Transverse colon (tissue), 4 donors: ENCODE data around the gene PEDS1. TPM values are rescaled to one million over a fixed set of nuclear protein-coding genes. Genes with fewer than 3 reads are reported as not detected.
"Not testable (repeated sequence)": the region's sequence is repeated elsewhere in the genome, so short reads cannot be mapped to it uniquely, and the experiment has no call there.

ENCODE experiments used
- DNase-seq: peaks from one replicate; pipeline ENCODE4 v3.0.0-alpha.2; 2019
- H3K27ac ChIP-seq, 4 donors: fragments of 200-600 bp; sonication (generic); 2 replicates each; pipeline ENCODE4 v1.5.1; 2016 to 2018; ENCODE audit warnings: inconsistent platforms in 4 of 4
- H3K27me3 ChIP-seq: fragments of 200-600 bp; sonication (generic); 2 replicates; pipeline ENCODE4 v1.5.1; 2017; ENCODE audit warnings: inconsistent platforms
- H3K36me3 ChIP-seq, 4 donors: fragments of 200-600 bp; sonication (generic); 2 replicates each; pipeline ENCODE4 v1.5.1; 2017 to 2019; ENCODE audit warnings: inconsistent platforms in 4 of 4
- H3K4me1 ChIP-seq, 4 donors: fragments of 200-600 bp; sonication (generic); 2 replicates each; pipeline ENCODE4 v1.5.1; 2017 to 2020; ENCODE audit warnings: inconsistent platforms in 4 of 4
- H3K4me3 ChIP-seq, 4 donors: fragments of 200-600 bp; sonication (generic); 1 replicate in 1 of 4; 2 replicates in 3 of 4; pipeline versions ENCODE4 v1.5.1 to v1.6.1; 2017 to 2019; ENCODE audit warnings: inconsistent platforms in 4 of 4
- H3K9me3 ChIP-seq, 2 donors: fragments of 200-600 bp; sonication (generic); 2 replicates each; pipeline ENCODE4 v1.5.1; 2017 to 2019; ENCODE audit warnings: inconsistent platforms in 2 of 2
- EP300 ChIP-seq: sonication (generic); formaldehyde crosslinking; IDR thresholded peaks from one replicate; pipeline ENCODE4 v1.6.1; 2017; ENCODE audit warnings: antibody characterized with exemption, low read depth
- POLR2A ChIP-seq: fragments of 450-650 bp; IDR thresholded peaks from one replicate; pipeline ENCODE4 v1.6.1; 2016; ENCODE audit warnings: antibody characterized with exemption, mild to moderate bottlenecking, moderate library complexity
- POLR2AphosphoS5 ChIP-seq, 3 donors: sonication (generic); formaldehyde crosslinking; IDR thresholded peaks; one replicate each; pipeline ENCODE4 v1.6.1; 2016; ENCODE audit warnings: antibody characterized with exemption in 3 of 3
- WGBS, 2 donors: methylation state at CpG; one replicate each; pipeline ENCODE4 v1.1.5; 2018; ENCODE audit warnings: low coverage in 1 of 2; 5-methylcytosine and 5-hydroxymethylcytosine counted together
- in situ Hi-C, 4 donors: fragments of 200-750 bp; cut with MboI; loops; one replicate each; pipeline versions ENCODE4 v1.15.0 to v1.15.1; 2017; ENCODE audit warnings: low sequenced_read_pairs in 3 of 4, low pct_ligation_motif_present in 1 of 4, low pct_unique_long_range_greater_than_20kb in 1 of 4
- intact Hi-C: fragments of 100-400 bp; cut with DNase I; formaldehyde crosslinking; loops from one replicate; pipeline ENCODE4 v1.15.1; 2023; ENCODE audit warnings: low total_unique reads
- total RNA-seq, 4 donors: library from RNA; depleted of rRNA; stranded (reverse); fragments of >200 nt; gene quantifications; one replicate each; pipeline ENCODE4 v1.1.0, GENCODE V29; 2016
- TF ChIP-seq, protein P1 (sequence below), 5 experiments: fragments of 200-600 bp in 3 of 5; fragments of 450-650 bp in 2 of 5; sonication (generic) in 3 of 5; IDR thresholded peaks; 1 replicate in 2 of 5; 2 replicates in 3 of 5; pipeline ENCODE4 v1.5.1; 2016 to 2017; ENCODE audit warnings: antibody characterized with exemption in 5 of 5, inconsistent platforms in 3 of 5, mild to moderate bottlenecking in 2 of 5, moderate library complexity in 1 of 5

The PEDS1 gene
- total RNA-seq, 4 donors from 2014 or later: 9.6 to 30.9 (median 23.2) TPM

DNA sequence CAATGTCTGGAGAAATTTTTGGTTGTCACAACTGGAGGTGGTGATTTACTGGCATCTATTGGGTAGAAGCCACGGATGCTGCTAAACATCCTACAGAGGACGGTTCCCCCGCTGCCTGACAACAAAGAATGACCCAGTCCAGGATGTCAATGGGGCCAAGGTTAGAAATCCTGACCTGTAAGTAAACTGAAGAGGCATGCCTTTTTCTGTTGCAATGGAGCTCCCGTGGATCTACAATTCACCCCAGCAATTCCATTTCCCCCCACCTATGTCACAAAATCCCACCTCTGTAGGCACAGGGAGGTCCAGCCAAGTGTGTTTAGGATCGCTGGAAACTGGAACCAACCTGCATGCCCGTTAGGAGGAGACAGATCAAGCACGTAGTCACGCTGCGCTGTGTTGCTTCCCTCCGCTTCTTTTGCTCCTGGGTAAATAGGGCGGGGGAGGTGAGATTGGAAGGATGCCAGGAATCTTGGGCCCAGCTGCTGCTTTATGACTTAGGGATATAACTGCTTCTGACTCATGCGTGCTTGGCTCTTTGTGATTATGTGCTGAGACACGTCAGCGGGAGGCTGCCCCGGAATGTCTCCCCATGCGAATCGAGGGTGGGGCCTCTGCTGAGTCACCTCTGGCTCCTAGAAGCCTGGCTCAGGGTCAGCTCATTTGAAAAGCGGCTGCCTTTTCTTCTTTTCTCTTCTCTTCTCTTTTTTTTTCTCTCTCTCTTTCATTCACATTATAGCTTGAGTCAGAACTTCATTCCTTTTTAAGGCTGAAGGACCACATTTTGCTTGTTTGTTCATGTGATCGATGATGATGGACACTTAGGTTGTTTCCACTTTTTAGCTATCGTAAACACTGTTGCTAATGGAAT, 12.4 kb upstream of the PEDS1 start:
- Histone ChIP-seq H3K4me1 (peaks cover 10 to 24% (median 16%) of the 10 kb centered on the region in 4 donors), H3K36me3 (no peaks in the 10 kb centered on the region), H3K27me3 (no peaks in the 10 kb centered on the region), H3K4me3 (peak overlapping the region in 2 of 4 donors; percentile 20 to 43), H3K27ac (peak overlapping the region; percentile 83 to 86 (median 84)), H3K9me3 (no peaks in the 10 kb centered on the region)
- DNase-seq: peak; percentile 98
- in situ Hi-C loops: loop anchor here in 2 of 4 donors (5.0 to 10.0 kb wide), 2 partner anchors 44 to 191 kb away; no protein-coding TSS in a partner anchor
- intact Hi-C loops: no loop called here
- WGBS, 2 donors: 2 to 3% methylated on average over 3 to 20 of the region's 20 CpGs
- TF ChIP-seq, protein P1, sequence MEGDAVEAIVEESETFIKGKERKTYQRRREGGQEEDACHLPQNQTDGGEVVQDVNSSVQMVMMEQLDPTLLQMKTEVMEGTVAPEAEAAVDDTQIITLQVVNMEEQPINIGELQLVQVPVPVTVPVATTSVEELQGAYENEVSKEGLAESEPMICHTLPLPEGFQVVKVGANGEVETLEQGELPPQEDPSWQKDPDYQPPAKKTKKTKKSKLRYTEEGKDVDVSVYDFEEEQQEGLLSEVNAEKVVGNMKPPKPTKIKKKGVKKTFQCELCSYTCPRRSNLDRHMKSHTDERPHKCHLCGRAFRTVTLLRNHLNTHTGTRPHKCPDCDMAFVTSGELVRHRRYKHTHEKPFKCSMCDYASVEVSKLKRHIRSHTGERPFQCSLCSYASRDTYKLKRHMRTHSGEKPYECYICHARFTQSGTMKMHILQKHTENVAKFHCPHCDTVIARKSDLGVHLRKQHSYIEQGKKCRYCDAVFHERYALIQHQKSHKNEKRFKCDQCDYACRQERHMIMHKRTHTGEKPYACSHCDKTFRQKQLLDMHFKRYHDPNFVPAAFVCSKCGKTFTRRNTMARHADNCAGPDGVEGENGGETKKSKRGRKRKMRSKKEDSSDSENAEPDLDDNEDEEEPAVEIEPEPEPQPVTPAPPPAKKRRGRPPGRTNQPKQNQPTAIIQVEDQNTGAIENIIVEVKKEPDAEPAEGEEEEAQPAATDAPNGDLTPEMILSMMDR (IDR thresholded peaks at IDR 0.05): no peak
- TF ChIP-seq POLR2A (peak; percentile 14), POLR2AphosphoS5 (IDR thresholded peaks at IDR 0.05) (peak; percentile 75 to 94 (median 91)), EP300 (peak; percentile 76)

DNA sequence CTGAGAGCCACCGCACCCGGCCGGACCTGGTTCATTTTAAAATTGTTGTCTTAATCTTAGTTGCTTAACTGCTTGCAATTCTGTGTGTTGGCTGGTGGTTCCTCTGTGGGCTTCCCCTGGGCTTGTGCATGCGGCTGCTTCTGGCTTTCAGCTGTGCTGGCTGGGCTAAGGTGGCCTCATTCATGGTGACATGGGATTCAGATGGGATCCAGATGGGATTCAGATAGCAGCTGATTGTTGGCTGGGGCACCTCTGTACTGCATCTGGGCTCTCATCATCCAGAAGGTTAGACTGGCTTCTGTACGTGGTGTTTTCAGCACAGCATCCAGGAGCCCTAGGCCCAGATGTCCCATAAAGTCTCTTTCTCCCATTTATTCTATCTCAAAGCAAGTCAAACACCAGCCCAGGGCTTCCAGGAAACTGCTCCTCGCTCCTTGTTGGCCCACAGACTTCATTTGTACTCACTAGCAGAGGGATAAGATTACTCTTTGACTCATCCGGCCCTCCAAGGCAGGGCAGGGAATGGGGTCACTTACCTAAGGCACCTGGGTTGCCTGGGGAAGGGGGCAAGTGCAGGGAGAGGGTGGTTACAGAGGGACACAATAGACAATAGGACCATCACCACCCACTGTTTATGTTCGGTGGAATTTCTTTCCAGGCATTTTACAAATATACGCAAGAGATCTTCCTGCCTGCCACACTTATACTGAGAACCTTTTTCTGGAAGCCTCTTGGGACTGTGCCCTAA, 10.2 kb upstream of the PEDS1 start:
- TF ChIP-seq POLR2AphosphoS5 (IDR thresholded peaks at IDR 0.05) (no peak), POLR2A (no peak), EP300 (no peak)
- TF ChIP-seq, protein P1 (IDR thresholded peaks at IDR 0.05): no peak
- intact Hi-C loops (no loop called here), in situ Hi-C loops (loop anchor here in 1 of 4 donors (10.0 kb wide), 1 partner anchor 189 kb away; no protein-coding TSS in a partner anchor)
- H3K4me1 ChIP-seq: peaks cover 10 to 21% (median 16%) of the 10 kb centered on the region in 4 donors
- H3K9me3 ChIP-seq: no peaks in the 10 kb centered on the region
- no peaks in the 10 kb centered on the region for H3K27me3 ChIP-seq
- H3K36me3 ChIP-seq: no peaks in the 10 kb centered on the region
- DNase-seq: no peak
- H3K4me3 ChIP-seq: no peak overlapping the region
- peak overlapping the region; percentile 21 to 66 (median 38) for H3K27ac ChIP-seq
- WGBS, 2 donors: 78 to 83% methylated on average over 3 to 9 of the region's 9 CpGs

DNA sequence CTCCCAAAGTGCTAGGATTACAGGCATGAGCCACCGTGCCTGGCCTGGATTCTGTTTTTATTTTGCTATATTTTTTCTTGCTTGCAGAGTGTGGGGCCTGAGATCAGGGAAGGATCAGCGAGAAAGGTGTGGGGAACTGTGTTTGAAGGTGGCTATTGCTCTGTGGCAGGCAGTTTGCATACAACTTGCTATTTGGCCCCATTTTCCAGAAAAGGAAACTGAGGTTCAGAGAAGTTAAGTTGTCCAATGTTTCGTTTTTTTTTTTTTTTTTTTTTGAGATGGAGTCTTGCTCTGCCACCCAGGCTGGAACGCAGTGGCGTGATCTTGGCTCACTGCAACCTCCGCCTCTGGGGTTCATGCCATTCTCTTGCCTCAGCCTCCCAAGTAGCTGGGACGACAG, 8.0 kb upstream of the PEDS1 start:
- DNase-seq, H3K9me3 ChIP-seq, H3K4me3 ChIP-seq, H3K36me3 ChIP-seq, H3K27ac ChIP-seq, intact Hi-C loops, H3K27me3 ChIP-seq: not testable (repeated sequence)
- 73 to 100% methylated on average over 1 to 7 of the region's 7 CpGs for WGBS, 2 donors
- H3K4me1 ChIP-seq: peaks cover 7 to 13% (median 12%) of the 10 kb centered on the region in 4 donors
- in situ Hi-C loops: loop anchor here in 1 of 4 donors (10.0 kb wide), 1 partner anchor 187 kb away; no protein-coding TSS in a partner anchor

DNA sequence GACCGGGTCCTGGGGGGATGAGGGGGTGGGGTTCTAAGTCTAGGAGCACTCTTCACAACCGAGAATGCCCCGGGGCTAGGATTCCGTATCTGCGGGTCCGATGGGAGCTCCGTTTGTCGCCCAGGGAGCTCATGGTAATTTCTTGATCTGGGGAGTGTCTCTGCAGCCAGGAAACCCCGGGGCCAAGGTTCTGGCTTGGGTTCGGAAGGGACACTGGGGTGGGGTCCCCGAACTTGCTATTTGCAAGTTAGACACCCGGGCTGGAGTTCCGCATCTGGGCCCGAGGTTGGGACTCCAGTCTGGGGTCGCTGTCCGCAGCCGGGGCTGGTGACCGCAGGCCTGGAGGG, 397 bp downstream of the PEDS1 start:
- in situ Hi-C loops (no loop called here), intact Hi-C loops (no loop called here)
- Histone ChIP-seq H3K4me3 (peak overlapping the region; percentile 94 to 100 (median 98)), H3K27me3 (no peaks in the 10 kb centered on the region), H3K9me3 (no peaks in the 10 kb centered on the region), H3K4me1 (peaks cover 38 to 51% (median 50%) of the 10 kb centered on the region in 4 donors), H3K36me3 (no peaks in the 10 kb centered on the region), H3K27ac (peak overlapping the region; percentile 93 to 99 (median 98))
- peak; percentile 44 for DNase-seq
- TF ChIP-seq, protein P1 (IDR thresholded peaks at IDR 0.05): no peak
- TF ChIP-seq EP300 (no peak), POLR2AphosphoS5 (IDR thresholded peaks at IDR 0.05) (no peak), POLR2A (no peak)
- WGBS, 2 donors: 0% methylated on average over 12 of the region's 18 CpGs; no CpG with 5 or more reads in 1 of the 2 donors
